Cardiac fibroblast (primary cell): ENCODE measurements around the gene ATP7B.

Experiments
- DNase-seq, 2 donors: peaks; one replicate each; pipeline versions ENCODE4 v3.0.0 to v3.0.0-alpha.2; 2010; ENCODE audit warnings: low read depth in 2 of 2
- H3K4me3 ChIP-seq, 2 donors: replicated peaks in 1 of 2; 1 replicate in 1 of 2; 2 replicates in 1 of 2; pipeline ENCODE4 v1.5.1; 2011; ENCODE audit warnings: low read depth in 2 of 2, low read length in 2 of 2, mild to moderate bottlenecking in 2 of 2, moderate library complexity in 1 of 2
- CTCF ChIP-seq: IDR thresholded peaks from one replicate; pipeline ENCODE4 v1.5.1; 2011; ENCODE audit warnings: low read depth, mild to moderate bottlenecking, low read length, inconsistent platforms

The ATP7B gene

GRCh38 chr13:51981355-51981754 lies 29.9 kb downstream of the ATP7B start:
- no peak for TF ChIP-seq CTCF
- DNase-seq, result peak; percentile 19 to 25
- no peak overlapping the region for H3K4me3 ChIP-seq

GRCh38 chr13:51980908-51981307 lies 30.3 kb downstream of the ATP7B start:
- no peak overlapping the region for H3K4me3 ChIP-seq
- peak in 1 of 2 donors; percentile 6 for DNase-seq
- TF ChIP-seq CTCF, result no peak

GRCh38 chr13:51978796-51979556 lies 32.3 kb downstream of the ATP7B start:
- DNase-seq, result peak in 1 of 2 donors; percentile 13
- H3K4me3 ChIP-seq, result no peak overlapping the region
- TF ChIP-seq CTCF, result no peak

GRCh38 chr13:51977625-51978024 lies 33.6 kb downstream of the ATP7B start:
- TF ChIP-seq CTCF, result no peak
- no peak overlapping the region for H3K4me3 ChIP-seq
- peak in 1 of 2 donors; percentile 41 for DNase-seq

GRCh38 chr13:51976890-51977289 lies 34.4 kb downstream of the ATP7B start:
- H3K4me3 ChIP-seq, result no peak overlapping the region
- TF ChIP-seq CTCF, result no peak
- no peak for DNase-seq

- DNase-seq, result no peak
- no peak for TF ChIP-seq CTCF
- no peak overlapping the region for H3K4me3 ChIP-seq
These were observed 34.8 kb downstream of the ATP7B start for GRCh38 chr13:51976423-51976822.

- no peak overlapping the region for H3K4me3 ChIP-seq
- no peak for DNase-seq
- no peak for TF ChIP-seq CTCF
These were observed 36.8 kb downstream of the ATP7B start for GRCh38 chr13:51974482-51974881.
